DMS53 treated with DMSO at 0.1 percent for 48 hours (cell line): ENCODE measurements around the gene RAD51B.

ENCODE experiments used
- DNase-seq: peaks from one replicate; lab custom pipeline; 2025; ENCODE audit not compliant: unreplicated experiment; lab: John Stamatoyannopoulos, UW

RAD51B gene

DNA sequence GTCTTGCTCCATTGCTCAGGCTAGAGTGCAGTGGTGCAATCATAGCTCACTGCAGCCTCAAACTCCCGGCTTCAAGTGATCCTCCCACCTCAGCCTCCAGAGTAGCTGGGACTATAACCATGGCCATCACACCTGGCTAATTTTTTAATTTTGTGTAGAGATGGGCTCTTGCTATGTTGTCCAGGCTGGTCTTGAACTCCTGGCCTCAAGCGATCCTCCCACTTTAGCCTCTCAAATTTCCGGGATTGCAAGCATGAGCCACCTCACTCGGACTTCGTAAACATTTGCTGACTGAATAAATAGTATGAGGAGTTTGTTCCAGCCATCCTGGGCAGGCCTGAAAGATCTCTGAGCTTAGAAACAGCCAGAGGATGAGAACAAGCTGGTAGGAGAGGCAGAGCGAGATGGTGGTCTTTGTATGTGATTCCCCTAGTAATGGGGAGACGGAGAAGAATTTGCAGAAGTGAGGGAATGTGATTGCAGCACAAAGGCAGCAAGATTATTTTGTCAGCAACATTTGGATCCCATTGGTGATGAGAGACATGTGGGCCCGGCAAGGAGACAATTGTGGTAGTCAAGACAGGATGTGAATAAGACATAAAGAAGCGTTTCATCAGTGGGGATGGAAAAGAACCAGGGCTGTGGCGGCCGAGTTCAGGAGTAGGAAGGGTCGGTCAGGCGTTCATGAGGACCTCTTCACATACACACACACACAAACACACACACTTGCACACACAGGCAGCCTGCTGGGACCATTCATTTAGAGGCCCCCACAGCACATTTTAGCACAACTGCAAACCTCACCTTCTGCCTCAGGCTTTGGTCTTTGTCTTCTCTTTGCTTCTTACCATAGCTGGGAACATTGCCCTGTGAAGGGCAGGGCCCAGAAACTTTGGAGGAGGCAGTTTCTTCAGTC is 817.8 kb downstream of the RAD51B start:
- no peak for DNase-seq

DNA sequence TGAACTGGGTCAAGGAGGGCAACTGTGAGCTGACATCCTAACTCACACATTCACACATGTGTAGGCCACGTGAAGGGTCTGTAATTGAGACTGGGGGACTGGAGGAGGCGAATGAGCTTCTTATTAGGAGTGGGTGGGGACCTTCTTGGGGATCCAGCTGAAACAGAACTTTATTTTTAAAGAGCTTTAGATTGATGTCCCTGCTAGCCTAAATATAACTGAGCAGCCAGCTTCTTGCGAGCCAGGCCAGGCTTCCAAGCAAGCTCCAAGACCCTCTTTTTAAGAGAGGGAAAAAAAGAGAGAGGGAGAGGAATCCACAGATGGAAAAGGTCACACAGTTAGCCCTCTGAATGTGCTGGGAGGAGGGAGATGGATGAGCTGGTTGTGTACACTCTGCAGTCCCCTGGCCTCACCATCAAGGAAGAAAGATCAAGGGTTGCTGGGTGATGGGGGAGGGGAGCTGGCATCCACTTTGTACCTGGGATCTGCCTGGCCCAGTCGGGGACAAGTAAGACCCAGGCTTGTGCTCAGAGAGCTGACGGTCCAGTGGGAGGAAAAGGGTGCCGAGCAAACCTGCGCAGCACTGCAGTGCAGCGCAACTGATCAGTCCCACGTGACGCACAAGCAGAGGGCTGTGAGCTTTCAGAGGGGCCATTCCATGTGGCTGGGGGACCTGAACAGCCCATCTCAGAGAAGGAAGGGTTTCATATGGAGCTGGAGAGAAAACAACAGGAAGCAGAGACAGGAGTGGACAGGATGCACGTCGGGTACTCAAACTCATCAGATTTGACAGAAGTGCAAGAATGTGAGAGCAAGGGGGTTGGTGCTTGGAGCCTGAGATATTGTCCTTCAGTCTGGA is 818.8 kb downstream of the RAD51B start:
- no peak for DNase-seq

DNA sequence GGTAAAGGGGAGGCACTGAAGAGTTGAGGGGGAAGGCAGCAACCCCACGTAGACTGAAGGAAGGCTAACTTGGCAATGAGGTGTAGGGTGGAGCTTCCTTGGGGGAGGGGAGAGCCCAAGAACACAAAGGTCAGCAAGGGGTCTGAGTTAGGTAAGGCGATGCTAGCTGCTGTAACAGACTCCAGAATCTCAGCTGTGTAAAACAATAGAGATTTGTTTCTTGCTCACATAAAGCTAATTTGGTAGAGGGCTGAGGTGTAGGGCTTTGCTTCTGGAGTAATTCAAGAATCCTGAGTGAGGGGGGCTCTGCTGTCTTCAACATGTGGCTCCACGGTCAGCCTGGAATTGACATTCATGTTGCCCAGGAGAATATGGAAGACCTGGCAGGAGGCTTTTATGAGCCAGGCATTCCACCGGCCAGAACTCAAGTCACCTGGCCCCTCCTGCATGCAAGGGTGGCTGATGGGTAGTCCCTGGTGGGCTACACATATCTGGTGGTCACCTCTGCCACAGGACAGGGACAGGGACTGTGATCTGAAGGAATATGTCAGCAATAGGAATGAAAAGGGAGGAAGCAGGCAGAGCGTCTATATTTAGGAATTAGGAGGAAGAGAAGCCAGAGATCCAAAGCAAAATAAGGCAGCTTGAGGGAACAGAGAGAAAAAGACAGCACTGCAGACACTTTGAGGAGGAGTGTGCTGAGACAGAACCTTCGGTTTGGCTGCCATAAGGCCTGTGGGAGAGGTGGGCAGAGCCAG is 819.6 kb downstream of the RAD51B start:
- no peak for DNase-seq

- no peak for DNase-seq
Measured at GRCh38 chr14:68639758-68640574, 820.4 kb downstream of the RAD51B start.

- DNase-seq = no peak
Measured at GRCh38 chr14:68643673-68644072, 824.1 kb downstream of the RAD51B start.

- DNase-seq = no peak
Measured at GRCh38 chr14:68644101-68644500, 824.5 kb downstream of the RAD51B start.

DNA sequence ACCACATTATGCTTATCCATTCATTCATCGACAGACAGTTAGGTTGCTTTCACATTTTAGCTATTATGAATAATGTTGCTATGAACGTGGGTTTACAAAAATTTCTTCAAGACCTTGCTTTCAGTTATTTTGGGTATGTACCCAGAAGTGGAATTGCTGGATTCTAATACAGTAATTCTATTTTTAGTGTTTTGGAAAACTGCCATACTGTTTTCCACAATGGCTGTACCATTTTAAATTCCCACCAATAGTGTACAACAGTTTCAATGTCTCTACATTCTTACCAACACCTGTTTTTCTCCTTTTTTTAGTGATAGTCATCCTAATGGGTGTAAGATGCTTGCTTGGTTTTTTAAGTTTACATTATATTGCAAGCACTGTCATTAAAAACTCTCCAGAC is 825.8 kb downstream of the RAD51B start:
- no peak for DNase-seq

DNA sequence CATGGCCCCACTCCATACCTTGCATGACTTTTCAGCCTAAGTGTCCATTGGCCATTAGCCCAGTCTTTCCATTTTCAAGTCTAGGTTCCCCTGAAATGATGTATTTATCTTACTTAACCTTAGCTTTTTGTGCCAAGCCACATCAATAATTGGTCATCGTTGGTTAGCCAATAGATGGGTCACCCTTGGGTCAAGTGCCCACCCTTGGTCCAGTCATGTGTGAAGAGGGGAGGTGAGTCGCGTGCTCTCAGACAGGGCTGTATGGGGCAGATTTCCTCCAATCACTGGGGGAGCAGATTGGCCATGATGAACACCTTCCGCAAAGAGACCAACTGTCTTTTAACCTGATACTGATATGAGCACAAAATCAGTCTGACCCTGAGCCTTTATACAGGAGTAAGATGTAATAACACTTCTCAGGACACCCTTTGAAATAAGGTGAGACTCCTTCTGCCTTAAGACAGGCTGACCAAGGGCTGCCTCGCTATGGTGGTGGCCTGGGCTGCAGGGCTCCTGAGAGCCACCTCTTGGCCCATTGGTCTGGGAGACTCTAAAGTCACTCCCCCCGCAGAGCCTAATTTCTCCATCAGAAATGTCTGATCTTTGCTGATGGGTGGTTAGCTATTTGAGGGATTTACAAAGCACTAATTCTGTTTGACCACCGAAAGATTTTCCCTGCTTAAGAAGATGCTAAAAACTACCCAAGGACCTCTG is 830.1 kb downstream of the RAD51B start:
- no peak for DNase-seq

GRCh38 chr14:68650404-68650994 is 830.9 kb downstream of the RAD51B start:
- DNase-seq = no peak

- DNase-seq = no peak
Measured at GRCh38 chr14:68651075-68651474, 831.5 kb downstream of the RAD51B start.

GRCh38 chr14:68651652-68652432 is 832.3 kb downstream of the RAD51B start:
- DNase-seq = no peak

DNA sequence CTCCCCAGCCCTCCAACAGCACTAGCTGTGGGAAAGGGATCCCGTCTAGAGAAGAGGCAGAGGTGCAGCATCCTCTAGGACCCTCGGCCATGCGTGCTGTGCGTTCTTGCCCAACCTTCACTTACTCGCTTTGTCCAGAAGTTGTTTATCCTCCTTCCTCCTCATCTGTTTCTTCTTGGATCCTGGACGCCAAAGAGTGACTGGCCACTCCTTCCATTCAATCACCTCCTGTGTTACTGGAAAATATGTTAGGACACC is 832.8 kb downstream of the RAD51B start:
- no peak for DNase-seq

GRCh38 chr14:68653108-68653507 is 833.5 kb downstream of the RAD51B start:
- DNase-seq = no peak

DNA sequence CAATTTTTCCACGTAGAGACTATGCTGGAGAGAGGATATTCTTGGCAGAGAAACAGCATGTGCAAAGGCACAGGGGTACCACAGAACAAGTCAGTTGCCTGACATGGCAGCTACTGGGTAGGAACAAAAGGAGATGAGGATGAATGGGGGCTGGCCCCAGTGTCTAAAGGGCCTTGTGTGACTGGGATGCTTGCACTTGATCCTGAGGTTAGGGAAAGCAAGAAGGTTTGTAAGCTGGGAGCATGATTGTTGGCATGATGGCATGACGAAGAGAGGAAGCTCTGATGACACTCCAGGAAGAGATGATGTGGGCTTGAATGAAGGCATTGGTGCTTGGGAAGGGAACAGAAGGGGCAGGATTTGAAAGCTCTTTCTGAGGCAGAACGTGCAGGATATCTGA is 834.2 kb downstream of the RAD51B start:
- no peak for DNase-seq

DNA sequence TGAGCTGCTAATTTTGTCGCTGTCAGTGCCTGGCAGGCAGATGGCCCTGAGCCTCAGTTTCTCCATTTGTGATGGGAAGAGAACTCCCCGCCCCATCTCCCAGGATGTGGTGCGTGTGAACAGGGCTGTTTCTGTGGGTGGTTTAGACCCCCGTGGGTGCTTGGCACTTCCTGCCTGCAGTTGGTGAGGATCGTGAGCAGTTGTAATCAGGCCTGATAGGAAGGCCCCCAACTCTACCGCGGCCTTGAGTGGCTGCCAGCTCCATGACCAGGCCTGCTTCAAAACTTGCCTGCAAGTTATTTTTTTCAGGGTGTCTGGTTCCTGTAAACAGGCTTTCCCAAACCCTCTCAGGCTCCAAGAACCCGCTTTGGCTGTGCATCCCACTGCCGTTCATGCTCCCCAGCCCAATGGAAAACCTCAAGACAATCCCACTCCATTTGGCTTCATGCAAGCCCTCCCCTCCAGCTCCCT is 834.9 kb downstream of the RAD51B start:
- DNase-seq = no peak

- DNase-seq = no peak
Measured at GRCh38 chr14:68655021-68655831, 835.6 kb downstream of the RAD51B start.

DNA sequence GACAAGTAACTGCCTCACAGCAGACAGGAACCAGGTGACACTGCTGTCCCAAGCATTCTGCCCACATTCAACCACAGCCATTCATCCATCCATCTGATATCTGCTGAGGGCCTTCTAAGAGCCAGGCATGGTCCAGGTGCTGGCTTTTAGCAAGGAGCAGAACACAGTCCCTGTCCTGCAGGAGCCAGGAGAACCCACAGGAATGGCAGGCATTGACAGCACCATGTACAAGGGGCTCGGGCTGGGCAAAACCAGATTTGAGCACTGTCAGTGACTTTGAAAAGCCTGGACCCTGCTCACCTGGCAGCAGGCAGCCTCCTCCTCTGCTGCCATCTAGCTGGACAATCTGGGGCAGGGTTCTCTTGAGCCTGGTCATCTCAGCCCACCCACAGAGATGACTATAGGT is 836.3 kb downstream of the RAD51B start:
- DNase-seq = no peak

- no peak for DNase-seq
Measured at GRCh38 chr14:68656452-68656851, 836.9 kb downstream of the RAD51B start.
